Erythroblast (primary cell): Measurements from ENCODE around the gene MAN1A2.
"Not testable (repeated sequence)": the region's sequence is repeated elsewhere in the genome, so short reads cannot be mapped to it uniquely, and the experiment has no call there.

Experiments
- DNase-seq, 2 experiments: peaks; one replicate each; lab custom pipeline; 2025; lab: John Stamatoyannopoulos, UW
- GATA1 ChIP-seq: IDR thresholded peaks from 2 replicates; pipeline ENCODE4 v1.6.1; 2011; ENCODE audit warnings: low read depth, mild to moderate bottlenecking, control low read depth, low read length, moderate library complexity
- POLR2A ChIP-seq: IDR thresholded peaks from 2 replicates; pipeline ENCODE4 v1.6.1; 2011; ENCODE audit warnings: mild to moderate bottlenecking, low read length

Gene MAN1A2

GRCh38 chr1:117342397-117342796 lies 24.9 kb upstream of the MAN1A2 start:
- TF ChIP-seq GATA1 (no peak), POLR2A (no peak)
- no peak for DNase-seq

- DNase-seq, result no peak
- TF ChIP-seq GATA1, result no peak
- no peak for TF ChIP-seq POLR2A
Observed at GRCh38 chr1:117346206-117346928, 20.9 kb upstream of the MAN1A2 start.

GRCh38 chr1:117347907-117348306 lies 19.3 kb upstream of the MAN1A2 start:
- DNase-seq, result no peak
- TF ChIP-seq POLR2A, result no peak
- no peak for TF ChIP-seq GATA1

GRCh38 chr1:117352695-117353094 lies 14.6 kb upstream of the MAN1A2 start:
- DNase-seq, result not testable (repeated sequence)

GRCh38 chr1:117357833-117358603 lies 9.2 kb upstream of the MAN1A2 start:
- DNase-seq, result not testable (repeated sequence)

- DNase-seq, result not testable (repeated sequence)
Observed at GRCh38 chr1:117358604-117358887, 8.7 kb upstream of the MAN1A2 start.

- DNase-seq, result no peak
- TF ChIP-seq GATA1 (no peak), POLR2A (no peak)
Observed at GRCh38 chr1:117359561-117360289, 7.5 kb upstream of the MAN1A2 start.

- TF ChIP-seq GATA1, result no peak
- TF ChIP-seq POLR2A, result no peak
- no peak for DNase-seq
Observed at GRCh38 chr1:117362986-117363385, 4.3 kb upstream of the MAN1A2 start.

- DNase-seq, result no peak
- TF ChIP-seq GATA1 (no peak), POLR2A (no peak)
Observed at GRCh38 chr1:117363571-117364048, 3.6 kb upstream of the MAN1A2 start.

- no peak for DNase-seq
Observed at GRCh38 chr1:117364240-117364639, 3.0 kb upstream of the MAN1A2 start.

GRCh38 chr1:117365350-117366176 lies 1.7 kb upstream of the MAN1A2 start:
- TF ChIP-seq POLR2A, result no peak
- TF ChIP-seq GATA1, result no peak
- peak in 1 of 2 experiments; percentile 40 for DNase-seq

More at GRCh38 chr1:117364240-117364639, 3.0 kb upstream of the MAN1A2 start:
- no peak for TF ChIP-seq POLR2A
- no peak for TF ChIP-seq GATA1

GRCh38 chr1:117366177-117367045 lies 838 bp upstream of the MAN1A2 start:
- DNase-seq, result peak; percentile 87 to 94
- no peak for TF ChIP-seq GATA1
- no peak for TF ChIP-seq POLR2A
